ENCODE measurements around the gene MIA2. TPM values are rescaled to one million over a fixed set of nuclear protein-coding genes. Genes with fewer than 3 reads are reported as not detected.

MIA2 gene
- total and polyA plus RNA-seq, 2 experiments from 2014 or later, result 43.9 to 86.0 TPM

DNA sequence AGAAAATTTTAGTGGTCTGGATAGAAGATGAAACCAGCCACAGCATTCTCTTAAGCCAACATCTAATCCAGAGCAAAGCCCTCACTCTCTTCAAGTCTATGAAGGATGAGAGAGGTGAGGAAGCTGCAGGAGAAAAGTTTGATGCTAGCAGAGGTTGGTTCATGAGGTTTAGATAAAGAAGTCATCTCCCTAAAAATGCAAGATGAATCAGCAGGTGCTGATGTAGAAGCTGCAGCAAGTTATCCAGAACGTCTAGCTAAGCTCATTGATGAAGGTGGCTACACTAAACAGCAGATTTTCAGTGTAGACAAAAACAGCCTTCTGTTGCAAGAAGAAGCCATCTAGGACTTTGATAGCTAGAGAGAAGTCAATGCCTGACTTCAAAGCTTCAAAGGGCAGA is 150.0 kb downstream of the MIA2 start:
- H3K4me2 ChIP-seq, result no peak overlapping the region
- H3K9me3 ChIP-seq (ENCODE audit: low read depth), result no peaks in the 10 kb centered on the region
- H3K27me3 ChIP-seq, result no peaks in the 10 kb centered on the region
- no peaks in the 10 kb centered on the region for H4K20me1 ChIP-seq (ENCODE audit: insufficient read depth, poor library complexity, severe bottlenecking)
- no peaks in the 10 kb centered on the region for H3K79me2 ChIP-seq
- no peak overlapping the region for H2AFZ ChIP-seq
- H3K4me3 ChIP-seq, result no peak overlapping the region
- no peak for DNase-seq (ENCODE audit: low spot score)
- 90% methylated on average over 1 of the region's 1 CpG for WGBS (ENCODE audit: low lambda C conversion rate, missing lambda C conversion rate)
- H3K27ac ChIP-seq, result no peak overlapping the region
- TF ChIP-seq, protein P1, sequence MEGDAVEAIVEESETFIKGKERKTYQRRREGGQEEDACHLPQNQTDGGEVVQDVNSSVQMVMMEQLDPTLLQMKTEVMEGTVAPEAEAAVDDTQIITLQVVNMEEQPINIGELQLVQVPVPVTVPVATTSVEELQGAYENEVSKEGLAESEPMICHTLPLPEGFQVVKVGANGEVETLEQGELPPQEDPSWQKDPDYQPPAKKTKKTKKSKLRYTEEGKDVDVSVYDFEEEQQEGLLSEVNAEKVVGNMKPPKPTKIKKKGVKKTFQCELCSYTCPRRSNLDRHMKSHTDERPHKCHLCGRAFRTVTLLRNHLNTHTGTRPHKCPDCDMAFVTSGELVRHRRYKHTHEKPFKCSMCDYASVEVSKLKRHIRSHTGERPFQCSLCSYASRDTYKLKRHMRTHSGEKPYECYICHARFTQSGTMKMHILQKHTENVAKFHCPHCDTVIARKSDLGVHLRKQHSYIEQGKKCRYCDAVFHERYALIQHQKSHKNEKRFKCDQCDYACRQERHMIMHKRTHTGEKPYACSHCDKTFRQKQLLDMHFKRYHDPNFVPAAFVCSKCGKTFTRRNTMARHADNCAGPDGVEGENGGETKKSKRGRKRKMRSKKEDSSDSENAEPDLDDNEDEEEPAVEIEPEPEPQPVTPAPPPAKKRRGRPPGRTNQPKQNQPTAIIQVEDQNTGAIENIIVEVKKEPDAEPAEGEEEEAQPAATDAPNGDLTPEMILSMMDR (IDR thresholded peaks at IDR 0.05; ENCODE audit: poor library complexity), result no peak
- TF ChIP-seq EZH2phosphoT487 (IDR thresholded peaks at IDR 0.05; ENCODE audit: low read depth, severe bottlenecking, unreplicated experiment) (no peak), EZH2 (IDR thresholded peaks at IDR 0.05; ENCODE audit: borderline replicate concordance) (no peak)
- no peaks in the 10 kb centered on the region for H3K4me1 ChIP-seq (ENCODE audit: insufficient read depth)
- H3K9me2 ChIP-seq (replicated peaks; ENCODE audit: insufficient read depth), result no peaks in the 10 kb centered on the region
- no peaks in the 10 kb centered on the region for H3K36me3 ChIP-seq (replicated peaks; ENCODE audit: insufficient read depth, low read depth)

DNA sequence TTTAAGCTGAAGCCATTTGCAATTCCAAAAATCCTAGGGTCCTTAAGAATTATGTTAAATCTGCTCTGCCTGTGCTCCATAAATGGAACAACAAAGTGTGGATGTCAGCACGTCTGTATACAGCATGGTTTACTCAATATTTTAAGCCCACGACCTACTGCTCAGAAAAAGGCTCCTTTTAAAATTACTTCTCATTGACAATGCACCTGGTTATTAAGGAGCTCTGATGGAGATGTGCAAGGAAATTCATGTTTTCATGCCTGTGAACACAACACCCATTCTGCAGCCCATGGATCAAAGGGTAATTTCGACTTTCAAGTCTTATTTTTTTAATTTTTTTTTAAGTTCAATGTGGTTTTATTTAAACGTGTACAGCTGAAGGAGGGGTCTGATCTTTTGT is 150.5 kb downstream of the MIA2 start:
- H3K4me2 ChIP-seq, result no peak overlapping the region
- H3K9me3 ChIP-seq (ENCODE audit: low read depth), result no peaks in the 10 kb centered on the region
- DNase-seq (ENCODE audit: low spot score), result no peak
- TF ChIP-seq EZH2phosphoT487 (IDR thresholded peaks at IDR 0.05; ENCODE audit: low read depth, severe bottlenecking, unreplicated experiment), result no peak
- no peak for TF ChIP-seq EZH2 (IDR thresholded peaks at IDR 0.05; ENCODE audit: borderline replicate concordance)
- 90% methylated on average over 4 of the region's 4 CpGs for WGBS (ENCODE audit: low lambda C conversion rate, missing lambda C conversion rate)
- H3K36me3 ChIP-seq (replicated peaks; ENCODE audit: insufficient read depth, low read depth), result no peaks in the 10 kb centered on the region
- no peaks in the 10 kb centered on the region for H3K9me2 ChIP-seq (replicated peaks; ENCODE audit: insufficient read depth)
- H3K27ac ChIP-seq, result no peak overlapping the region
- no peaks in the 10 kb centered on the region for H3K79me2 ChIP-seq
- H3K27me3 ChIP-seq, result no peaks in the 10 kb centered on the region
- H3K4me3 ChIP-seq, result no peak overlapping the region
- H2AFZ ChIP-seq, result no peak overlapping the region
- H3K4me1 ChIP-seq (ENCODE audit: insufficient read depth), result no peaks in the 10 kb centered on the region
- H4K20me1 ChIP-seq (ENCODE audit: insufficient read depth, poor library complexity, severe bottlenecking), result no peaks in the 10 kb centered on the region

DNA sequence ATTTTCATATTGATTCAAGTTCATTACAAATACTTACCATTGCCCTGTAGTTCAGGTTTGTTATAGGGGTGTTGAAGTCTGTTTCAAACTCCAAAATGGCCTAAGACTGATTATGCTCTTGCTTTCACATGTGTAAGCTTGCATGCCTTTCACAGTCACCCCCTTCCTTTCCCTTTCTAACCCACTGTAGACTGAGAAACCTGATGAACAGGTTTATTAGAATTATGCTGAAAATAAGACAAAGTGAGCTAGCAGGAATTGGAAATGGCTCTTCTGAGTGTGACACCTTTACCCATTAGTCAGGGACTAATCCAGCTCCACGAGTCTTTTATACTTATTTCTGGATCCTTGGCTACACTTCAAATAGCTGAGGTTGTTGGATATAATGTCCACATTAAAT is 159.6 kb downstream of the MIA2 start:
- Histone ChIP-seq H3K27me3 (no peaks in the 10 kb centered on the region), H2AFZ (no peak overlapping the region), H3K4me3 (no peak overlapping the region), H3K79me2 (no peaks in the 10 kb centered on the region), H3K4me1 (ENCODE audit: insufficient read depth) (no peaks in the 10 kb centered on the region), H3K9me2 (replicated peaks; ENCODE audit: insufficient read depth) (no peaks in the 10 kb centered on the region), H3K4me2 (no peak overlapping the region), H3K27ac (no peak overlapping the region), H3K36me3 (replicated peaks; ENCODE audit: insufficient read depth, low read depth) (no peaks in the 10 kb centered on the region), H4K20me1 (ENCODE audit: insufficient read depth, poor library complexity, severe bottlenecking) (no peaks in the 10 kb centered on the region), H3K9me3 (ENCODE audit: low read depth) (no peaks in the 10 kb centered on the region)
- TF ChIP-seq, protein P1 (IDR thresholded peaks at IDR 0.05; ENCODE audit: poor library complexity), result no peak
- TF ChIP-seq EZH2 (IDR thresholded peaks at IDR 0.05; ENCODE audit: borderline replicate concordance) (no peak), EZH2phosphoT487 (IDR thresholded peaks at IDR 0.05; ENCODE audit: low read depth, severe bottlenecking, unreplicated experiment) (no peak)
- no peak for DNase-seq (ENCODE audit: low spot score)
- WGBS (ENCODE audit: low lambda C conversion rate, missing lambda C conversion rate), result 69% methylated on average over 1 of the region's 1 CpG

DNA sequence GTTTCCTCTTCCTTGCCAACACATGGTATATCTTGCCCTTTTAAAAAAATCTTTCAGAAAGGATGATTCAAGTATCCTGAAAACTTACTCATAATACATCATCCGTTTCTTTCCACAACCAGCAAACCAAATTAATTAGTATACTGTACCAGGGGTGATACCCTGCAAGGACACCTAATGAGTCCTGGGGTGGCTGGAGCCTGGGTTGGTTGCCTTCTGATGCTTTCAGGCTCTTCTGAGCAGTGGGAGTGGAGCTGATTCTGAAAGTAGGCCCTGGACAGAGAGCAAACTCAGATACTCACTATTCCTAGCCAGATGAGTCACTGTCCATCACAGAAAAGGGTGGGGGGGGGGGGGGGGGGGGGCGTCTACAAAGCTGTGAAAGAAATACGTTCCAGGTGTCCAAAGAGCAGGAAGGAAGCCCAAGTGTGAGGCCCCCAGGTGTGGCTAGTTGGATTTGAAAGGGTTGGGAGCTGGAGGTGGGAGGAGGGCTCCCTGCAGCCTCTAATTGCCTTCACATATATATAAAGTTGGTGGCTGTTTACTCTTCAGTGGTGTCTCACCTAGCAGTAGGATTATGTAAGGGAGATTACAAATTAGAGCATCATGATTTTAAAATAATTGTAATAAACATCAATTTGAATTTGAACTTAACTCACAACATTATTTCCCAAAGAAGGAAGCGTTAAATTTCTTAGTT is 162.0 kb downstream of the MIA2 start:
- H3K79me2 ChIP-seq, result no peaks in the 10 kb centered on the region
- no peak overlapping the region for H3K27ac ChIP-seq
- no peak overlapping the region for H3K4me2 ChIP-seq
- DNase-seq (ENCODE audit: low spot score), result no peak
- WGBS (ENCODE audit: low lambda C conversion rate, missing lambda C conversion rate), result 82% methylated on average over 4 of the region's 4 CpGs
- H3K36me3 ChIP-seq (replicated peaks; ENCODE audit: insufficient read depth, low read depth), result no peaks in the 10 kb centered on the region
- H2AFZ ChIP-seq, result no peak overlapping the region
- no peak for TF ChIP-seq EZH2 (IDR thresholded peaks at IDR 0.05; ENCODE audit: borderline replicate concordance)
- TF ChIP-seq, protein P1 (IDR thresholded peaks at IDR 0.05; ENCODE audit: poor library complexity), result no peak
- TF ChIP-seq EZH2phosphoT487 (IDR thresholded peaks at IDR 0.05; ENCODE audit: low read depth, severe bottlenecking, unreplicated experiment), result no peak
- no peaks in the 10 kb centered on the region for H4K20me1 ChIP-seq (ENCODE audit: insufficient read depth, poor library complexity, severe bottlenecking)
- no peaks in the 10 kb centered on the region for H3K4me1 ChIP-seq (ENCODE audit: insufficient read depth)
- no peaks in the 10 kb centered on the region for H3K9me2 ChIP-seq (replicated peaks; ENCODE audit: insufficient read depth)
- no peak overlapping the region for H3K4me3 ChIP-seq
- H3K9me3 ChIP-seq (ENCODE audit: low read depth), result no peaks in the 10 kb centered on the region
- no peaks in the 10 kb centered on the region for H3K27me3 ChIP-seq

All from hepatocyte (in vitro differentiated cells).